HL-60 (cell line): ENCODE measurements around the gene PLCB1.

Experiments
- DNase-seq, 2 experiments: peaks; one replicate each; pipeline ENCODE4 v3.0.0-alpha.2; 2010 to 2020; ENCODE audit warnings: low read depth in 1 of 2, low spot score in 1 of 2
- H3K27ac ChIP-seq: fragments of 250-450 bp; sonication (Bioruptor Pico); replicated peaks from 2 replicates; pipeline ENCODE4 v1.5.1; 2020; ENCODE audit warnings: mild to moderate bottlenecking, moderate library complexity
- H3K27me3 ChIP-seq: fragments of 250-450 bp; sonication (Bioruptor Pico); 2 replicates; pipeline ENCODE4 v1.5.1; 2021; ENCODE audit warnings: mild to moderate bottlenecking, moderate library complexity; ENCODE audit not compliant: insufficient read depth, poor library complexity, severe bottlenecking
- H3K4me3 ChIP-seq: replicated peaks from 2 replicates; pipeline ENCODE4 v1.5.1; 2011; ENCODE audit warnings: mild to moderate bottlenecking, control low read depth, low read length; ENCODE audit not compliant: insufficient read depth
- CTCF ChIP-seq: IDR thresholded peaks from one replicate; pipeline ENCODE4 v1.5.1; 2011; ENCODE audit warnings: low read length, control low read depth, inconsistent platforms; ENCODE audit not compliant: insufficient read depth
- GABPA ChIP-seq: IDR thresholded peaks from 2 replicates; pipeline ENCODE4 v1.6.1; 2012; ENCODE audit warnings: low read depth
- POLR2AphosphoS5 ChIP-seq: IDR thresholded peaks from 2 replicates; pipeline ENCODE4 v1.6.1; 2012; ENCODE audit warnings: low read depth
- REST ChIP-seq: IDR thresholded peaks from 2 replicates; pipeline ENCODE4 v1.6.1; 2012; ENCODE audit warnings: low read depth; ENCODE audit not compliant: insufficient replicate concordance
- SPI1 ChIP-seq: IDR thresholded peaks from 2 replicates; pipeline ENCODE4 v1.6.1; 2012; ENCODE audit warnings: low read depth, mild to moderate bottlenecking, borderline replicate concordance

Gene PLCB1

GRCh38 chr20:8777911-8778310 lies 645.8 kb downstream of the PLCB1 start:
- DNase-seq: no peak
- Histone ChIP-seq H3K27me3 (no peaks in the 10 kb centered on the region), H3K4me3 (no peak overlapping the region), H3K27ac (no peak overlapping the region)
- no peak for TF ChIP-seq CTCF
- TF ChIP-seq POLR2AphosphoS5: no peak
- TF ChIP-seq REST: no peak
- no peak for TF ChIP-seq GABPA
- no peak for TF ChIP-seq SPI1

- no peak for TF ChIP-seq POLR2AphosphoS5
- no peak for DNase-seq
- Histone ChIP-seq H3K4me3 (no peak overlapping the region), H3K27ac (no peak overlapping the region), H3K27me3 (no peaks in the 10 kb centered on the region)
Measured at GRCh38 chr20:8778387-8778786, 646.3 kb downstream of the PLCB1 start.

- Histone ChIP-seq H3K4me3 (no peak overlapping the region), H3K27ac (no peak overlapping the region), H3K27me3 (no peaks in the 10 kb centered on the region)
- TF ChIP-seq SPI1: no peak
- no peak for DNase-seq
Measured at GRCh38 chr20:8780915-8781314, 648.8 kb downstream of the PLCB1 start.

GRCh38 chr20:8782804-8783203 lies 650.7 kb downstream of the PLCB1 start:
- TF ChIP-seq SPI1 (no peak), REST (no peak), CTCF (no peak), GABPA (no peak), POLR2AphosphoS5 (no peak)
- no peak for DNase-seq
- Histone ChIP-seq H3K27me3 (no peaks in the 10 kb centered on the region), H3K4me3 (no peak overlapping the region), H3K27ac (no peak overlapping the region)

- no peak overlapping the region for H3K4me3 ChIP-seq
- DNase-seq: no peak
- H3K27ac ChIP-seq: no peak overlapping the region
- no peak for TF ChIP-seq REST
- no peak for TF ChIP-seq POLR2AphosphoS5
- no peak for TF ChIP-seq SPI1
- no peak for TF ChIP-seq CTCF
- TF ChIP-seq GABPA: no peak
- H3K27me3 ChIP-seq: no peaks in the 10 kb centered on the region
Measured at GRCh38 chr20:8783734-8784133, 651.7 kb downstream of the PLCB1 start.
